ENCODE measurements around the gene ZSCAN9. TPM values are rescaled to one million over a fixed set of nuclear protein-coding genes. Genes with fewer than 3 reads are reported as not detected.

ZSCAN9 gene
- total RNA-seq, 6 experiments from 2014 or later: 7.5 to 10.3 (median 8.9) TPM

DNA sequence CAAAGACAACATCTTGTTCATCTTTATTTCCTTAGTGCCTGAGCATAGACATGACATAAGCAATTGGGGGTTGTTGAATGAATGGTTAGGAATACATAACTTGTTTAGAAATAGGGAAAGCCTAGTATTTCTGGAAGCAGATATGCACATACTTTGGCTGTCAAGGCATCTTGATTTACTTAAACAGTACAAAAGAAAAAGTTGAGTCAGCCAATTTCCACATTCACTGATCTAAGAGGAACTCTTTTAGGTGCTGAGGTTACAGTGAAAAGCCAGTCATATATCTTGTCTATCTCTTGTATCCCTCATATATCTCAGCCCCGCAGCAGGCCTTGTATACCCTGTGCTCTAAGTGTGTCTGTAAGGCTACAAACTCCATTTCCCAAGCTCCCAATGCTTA, 15.4 kb downstream of the ZSCAN9 start:
- DNase-seq: no peak
- Mint-ChIP-seq H3K9me3 (no peaks in the 10 kb centered on the region), H3K27me3 (ENCODE audit: insufficient read depth) (no peaks in the 10 kb centered on the region), H3K36me3 (ENCODE audit: low read depth) (peaks cover 18% of the 10 kb centered on the region), H3K4me3 (no peak overlapping the region), H3K27ac (no peak overlapping the region), H3K4me1 (ENCODE audit: low read depth) (no peaks in the 10 kb centered on the region)
- TF ChIP-seq, protein P1, sequence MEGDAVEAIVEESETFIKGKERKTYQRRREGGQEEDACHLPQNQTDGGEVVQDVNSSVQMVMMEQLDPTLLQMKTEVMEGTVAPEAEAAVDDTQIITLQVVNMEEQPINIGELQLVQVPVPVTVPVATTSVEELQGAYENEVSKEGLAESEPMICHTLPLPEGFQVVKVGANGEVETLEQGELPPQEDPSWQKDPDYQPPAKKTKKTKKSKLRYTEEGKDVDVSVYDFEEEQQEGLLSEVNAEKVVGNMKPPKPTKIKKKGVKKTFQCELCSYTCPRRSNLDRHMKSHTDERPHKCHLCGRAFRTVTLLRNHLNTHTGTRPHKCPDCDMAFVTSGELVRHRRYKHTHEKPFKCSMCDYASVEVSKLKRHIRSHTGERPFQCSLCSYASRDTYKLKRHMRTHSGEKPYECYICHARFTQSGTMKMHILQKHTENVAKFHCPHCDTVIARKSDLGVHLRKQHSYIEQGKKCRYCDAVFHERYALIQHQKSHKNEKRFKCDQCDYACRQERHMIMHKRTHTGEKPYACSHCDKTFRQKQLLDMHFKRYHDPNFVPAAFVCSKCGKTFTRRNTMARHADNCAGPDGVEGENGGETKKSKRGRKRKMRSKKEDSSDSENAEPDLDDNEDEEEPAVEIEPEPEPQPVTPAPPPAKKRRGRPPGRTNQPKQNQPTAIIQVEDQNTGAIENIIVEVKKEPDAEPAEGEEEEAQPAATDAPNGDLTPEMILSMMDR (IDR thresholded peaks at IDR 0.05): no peak

DNA sequence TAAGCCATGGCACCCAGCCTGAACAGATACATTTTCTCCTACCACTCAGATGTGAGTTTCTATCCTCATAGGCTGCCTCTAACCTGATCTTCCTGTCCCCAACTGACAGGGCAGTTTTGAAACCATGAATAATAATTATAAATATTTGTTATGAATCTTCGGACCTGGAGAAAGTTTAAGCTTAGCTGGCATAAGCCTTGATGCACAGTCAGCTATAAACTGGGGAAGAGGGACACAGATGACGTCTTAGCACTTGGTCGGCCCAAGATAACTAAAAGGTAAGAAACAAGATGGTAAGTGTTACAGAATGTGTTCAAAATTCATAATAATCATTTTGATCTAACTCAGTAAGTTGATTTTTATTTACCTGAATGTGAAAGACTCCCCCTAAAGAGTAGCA, 18.9 kb downstream of the ZSCAN9 start:
- DNase-seq: no peak

DNA sequence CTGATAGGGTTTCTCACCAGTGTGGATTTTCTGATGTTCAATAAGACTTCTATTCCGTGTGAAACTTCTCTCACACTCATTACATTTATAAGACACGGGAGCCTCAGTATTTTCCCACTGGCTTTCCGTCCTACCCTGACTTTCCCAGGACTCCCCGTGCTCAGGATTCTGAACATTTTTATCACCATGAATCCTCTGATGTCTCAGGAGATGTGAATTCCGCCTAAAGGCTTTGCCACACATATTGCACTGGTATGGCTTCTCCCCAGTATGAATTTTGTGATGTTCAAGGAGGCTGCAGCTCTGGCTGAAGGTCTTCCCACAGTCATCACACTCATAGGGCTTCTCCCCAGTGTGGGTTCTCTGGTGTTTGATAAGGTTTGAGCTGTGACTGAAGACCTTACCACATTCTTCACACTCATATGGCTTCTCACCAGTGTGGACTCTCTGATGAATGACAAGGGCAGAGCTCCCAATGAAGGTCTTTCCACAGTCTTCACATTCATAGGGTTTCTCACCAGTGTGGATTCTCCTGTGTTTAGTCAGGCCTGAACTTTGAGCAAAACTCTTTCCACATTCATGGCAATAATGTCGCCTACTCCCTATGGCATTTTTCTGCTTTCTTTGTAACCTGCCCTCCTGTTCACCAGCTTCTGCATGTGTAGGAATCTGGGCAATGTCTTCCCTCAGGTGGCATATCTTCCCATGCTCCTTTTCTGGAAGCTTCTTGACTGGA, 20.3 kb downstream of the ZSCAN9 start:
- Mint-ChIP-seq H3K4me1 (ENCODE audit: low read depth) (peaks cover 1% of the 10 kb centered on the region; the same call in 1 of the 2 replicates), H3K36me3 (ENCODE audit: low read depth) (peaks cover 18% of the 10 kb centered on the region), H3K9me3 (no peaks in the 10 kb centered on the region), H3K4me3 (no peak overlapping the region), H3K27ac (no peak overlapping the region), H3K27me3 (ENCODE audit: insufficient read depth) (no peaks in the 10 kb centered on the region)
- TF ChIP-seq, protein P1 (IDR thresholded peaks at IDR 0.05): no peak
- no peak for DNase-seq

More for the DNA sequence above, 18.9 kb downstream of the ZSCAN9 start:
- H3K4me1 Mint-ChIP-seq (ENCODE audit: low read depth): no peaks in the 10 kb centered on the region
- H3K36me3 Mint-ChIP-seq (ENCODE audit: low read depth): peaks cover 18% of the 10 kb centered on the region
- TF ChIP-seq, protein P1 (IDR thresholded peaks at IDR 0.05): no peak
- no peak overlapping the region for H3K27ac Mint-ChIP-seq
- no peaks in the 10 kb centered on the region for H3K27me3 Mint-ChIP-seq (ENCODE audit: insufficient read depth)
- no peaks in the 10 kb centered on the region for H3K9me3 Mint-ChIP-seq
- no peak overlapping the region for H3K4me3 Mint-ChIP-seq

DNA sequence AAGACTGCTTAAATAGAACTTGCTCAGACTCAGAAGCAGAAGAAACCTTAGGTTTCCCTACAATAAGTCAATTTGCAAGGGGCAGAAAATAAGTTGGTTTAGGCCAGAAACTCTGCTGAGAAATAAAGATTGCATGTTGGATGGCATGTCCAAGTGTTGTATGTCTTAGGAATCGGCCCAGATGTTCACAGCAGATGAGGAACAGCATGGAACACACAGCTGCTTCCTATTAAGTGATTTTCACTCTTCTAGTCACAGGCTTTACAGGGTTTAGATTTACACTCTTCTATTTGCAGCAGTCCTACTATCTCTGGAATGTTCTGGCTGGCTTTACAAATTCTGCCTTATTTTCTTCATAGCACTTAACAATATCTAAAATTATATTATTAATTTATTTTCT, 23.8 kb downstream of the ZSCAN9 start:
- DNase-seq: no peak
- Mint-ChIP-seq H3K4me3 (no peak overlapping the region), H3K36me3 (ENCODE audit: low read depth) (peaks cover 24% of the 10 kb centered on the region), H3K27ac (no peak overlapping the region), H3K4me1 (ENCODE audit: low read depth) (peaks cover 20% of the 10 kb centered on the region), H3K9me3 (no peaks in the 10 kb centered on the region), H3K27me3 (ENCODE audit: insufficient read depth) (no peaks in the 10 kb centered on the region)
- TF ChIP-seq, protein P1 (IDR thresholded peaks at IDR 0.05): no peak

DNA sequence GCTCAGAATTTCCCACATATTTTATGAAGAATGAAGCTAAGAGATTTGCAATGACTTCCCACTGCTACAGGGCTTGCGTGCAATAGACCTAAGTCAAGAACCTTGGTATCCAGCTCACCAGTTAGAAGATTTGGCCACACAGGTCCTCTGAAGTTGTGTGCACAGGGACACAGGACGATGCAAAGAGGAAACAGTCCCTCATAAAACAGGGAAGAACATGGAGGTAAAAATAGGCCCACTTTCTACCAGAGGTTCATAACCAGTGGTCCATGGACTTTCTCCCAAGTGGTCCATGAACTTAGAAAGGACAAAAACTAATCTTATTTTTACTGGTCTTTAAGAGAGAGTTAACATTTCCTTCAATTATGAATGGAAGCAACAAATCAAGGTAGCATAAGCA, 25.7 kb downstream of the ZSCAN9 start:
- no peaks in the 10 kb centered on the region for H3K27me3 Mint-ChIP-seq (ENCODE audit: insufficient read depth)
- no peaks in the 10 kb centered on the region for H3K9me3 Mint-ChIP-seq
- DNase-seq: no peak
- TF ChIP-seq, protein P1 (IDR thresholded peaks at IDR 0.05): no peak
- peak overlapping the region; percentile 99 for H3K4me3 Mint-ChIP-seq
- H3K27ac Mint-ChIP-seq: peak overlapping the region; percentile 36; the same call in 1 of the 2 replicates
- peaks cover 13% of the 10 kb centered on the region for H3K36me3 Mint-ChIP-seq (ENCODE audit: low read depth)
- peaks cover 20% of the 10 kb centered on the region for H3K4me1 Mint-ChIP-seq (ENCODE audit: low read depth)

Measured in HFFc6 (cell line).